Panc1 (cell line): ENCODE results near the gene RWDD1. TPM values are rescaled to one million over a fixed set of nuclear protein-coding genes. Genes with fewer than 3 reads are reported as not detected.
A peak's percentile ranks its signal among the peaks of the same experiment; 100 is the strongest.

Source experiments
- ATAC-seq: fragments of 200-7000 bp; cut with Tn5 transposase; 2 replicates; pipeline ENCODE4 v1.9.1; 2020; ENCODE audit warnings: mild to moderate bottlenecking, moderate library complexity
- BruUV-seq: library from RNA; stranded (reverse); fragments of 400-500 nt; replicated peaks from 2 replicates; lab custom pipeline; 2021; lab: Mats Ljungman, UMichigan
- CTCF ChIA-PET: fragments of 300-600 bp; sonication (Branson Sonifier 250); formaldehyde crosslinking; loops from one replicate; lab custom pipeline; 2022; ENCODE audit warnings: antibody characterized with exemption; lab: Charles Lee
- POLR2A ChIA-PET: fragments of 300-600 bp; sonication (Branson Sonifier 250); formaldehyde crosslinking; loops from one replicate; lab custom pipeline; 2022; ENCODE audit warnings: antibody characterized with exemption; lab: Charles Lee
- DNase-seq: peaks from one replicate; pipeline ENCODE4 v3.0.0-alpha.2; 2010; ENCODE audit warnings: low read depth, low spot score
- H3K27ac ChIP-seq: 2 replicates; pipeline ENCODE4 v1.5.1; 2011; ENCODE audit warnings: mild to moderate bottlenecking, low read length, inconsistent platforms
- H3K27me3 ChIP-seq: fragments of 200-500 bp; sonication (Bioruptor generic); 2 replicates; pipeline ENCODE4 v1.6.0; 2014; ENCODE audit warnings: low read length, inconsistent platforms; ENCODE audit not compliant: control insufficient read depth, insufficient read depth
- H3K36me3 ChIP-seq: fragments of 200-500 bp; sonication (Bioruptor generic); 2 replicates; pipeline ENCODE4 v1.5.1; 2014; ENCODE audit warnings: inconsistent platforms, mild to moderate bottlenecking, low read length, moderate library complexity; ENCODE audit not compliant: control insufficient read depth, insufficient read depth
- H3K4me1 ChIP-seq: 2 replicates; pipeline ENCODE4 v1.5.1; 2011; ENCODE audit warnings: inconsistent platforms, mild to moderate bottlenecking, low read length, moderate library complexity; ENCODE audit not compliant: control insufficient read depth, insufficient read depth
- H3K4me3 ChIP-seq, 2 experiments: 2 replicates each; pipeline ENCODE4 v1.5.1; 2011 to 2012; ENCODE audit warnings: low read depth in 2 of 2, low read length in 2 of 2, mild to moderate bottlenecking in 2 of 2, inconsistent platforms in 1 of 2, moderate library complexity in 1 of 2
- H3K9me3 ChIP-seq: fragments of 200-500 bp; sonication (Bioruptor generic); 2 replicates; pipeline ENCODE4 v1.5.1; 2014; ENCODE audit warnings: low read depth, mild to moderate bottlenecking, inconsistent platforms, low read length, moderate library complexity; ENCODE audit not compliant: control insufficient read depth, insufficient read depth
- POLR2AphosphoS5 ChIP-seq: IDR thresholded peaks from 2 replicates; pipeline ENCODE4 v1.6.1; 2012; ENCODE audit warnings: mild to moderate bottlenecking, low read depth, low read length, moderate library complexity
- SIN3A ChIP-seq: IDR thresholded peaks from 2 replicates; pipeline ENCODE4 v1.6.1; 2012; ENCODE audit warnings: low read depth, mild to moderate bottlenecking, low read length, moderate library complexity, borderline replicate concordance; ENCODE audit not compliant: insufficient read depth
- TCF7L2 ChIP-seq: IDR thresholded peaks from 2 replicates; pipeline ENCODE4 v1.6.1; 2011; ENCODE audit warnings: mild to moderate bottlenecking, low read depth, low read length, inconsistent platforms
- in situ Hi-C: cut with HindIII; loops from 2 replicates; pipeline ENCODE4 v1.10.0; 2016; ENCODE audit warnings: low sequenced_read_pairs, low pct_unique_long_range_greater_than_20kb
- intact Hi-C: fragments of 100-400 bp; cut with micrococcal nuclease; formaldehyde crosslinking; loops from one replicate; pipeline ENCODE4 v1.10.0; 2022; ENCODE audit not compliant: unreplicated experiment
- total RNA-seq: library from RNA; stranded (reverse); gene quantifications from one replicate; pipeline ENCODE4 v1.2.1, GENCODE V29; 2021; ENCODE audit not compliant: unreplicated experiment
- TF ChIP-seq, protein P1 (sequence below): fragments of 450-650 bp; IDR thresholded peaks from 2 replicates; pipeline ENCODE4 v1.5.1; 2017; ENCODE audit warnings: mild to moderate bottlenecking
- TF ChIP-seq, protein P2 (sequence below), 2 experiments: IDR thresholded peaks; 2 replicates each; pipeline ENCODE4 v1.6.1; 2011 to 2012; ENCODE audit warnings: low read depth in 2 of 2, control low read depth in 1 of 2, low read length in 1 of 2, mild to moderate bottlenecking in 1 of 2, moderate library complexity in 1 of 2; ENCODE audit not compliant: insufficient read depth in 1 of 2

Gene RWDD1
- total RNA-seq, 1 experiment from 2014 or later = 68.0 TPM

DNA sequence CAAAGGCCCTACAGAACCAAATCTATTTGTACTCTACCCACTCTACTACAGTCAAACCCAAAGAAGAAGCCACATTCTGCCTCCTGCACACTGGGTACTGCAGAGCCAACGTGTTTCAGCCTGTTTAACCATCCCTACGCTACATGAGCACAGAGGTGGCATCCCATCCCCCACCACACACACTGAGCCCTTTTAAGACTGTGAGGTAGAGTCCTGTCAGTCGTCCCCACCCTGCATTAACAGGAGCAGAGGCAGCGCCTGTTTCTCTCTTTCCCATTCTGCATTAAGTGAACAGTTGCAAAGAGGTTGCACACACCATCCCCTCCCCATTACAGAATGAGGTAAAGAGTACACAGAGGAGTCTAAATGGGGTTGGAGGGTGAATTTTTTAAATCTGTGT lies 39.8 kb downstream of the RWDD1 start:
- intact Hi-C loops = no loop called here
- ATAC-seq = no peak
- CTCF ChIA-PET = no interaction called here

DNA sequence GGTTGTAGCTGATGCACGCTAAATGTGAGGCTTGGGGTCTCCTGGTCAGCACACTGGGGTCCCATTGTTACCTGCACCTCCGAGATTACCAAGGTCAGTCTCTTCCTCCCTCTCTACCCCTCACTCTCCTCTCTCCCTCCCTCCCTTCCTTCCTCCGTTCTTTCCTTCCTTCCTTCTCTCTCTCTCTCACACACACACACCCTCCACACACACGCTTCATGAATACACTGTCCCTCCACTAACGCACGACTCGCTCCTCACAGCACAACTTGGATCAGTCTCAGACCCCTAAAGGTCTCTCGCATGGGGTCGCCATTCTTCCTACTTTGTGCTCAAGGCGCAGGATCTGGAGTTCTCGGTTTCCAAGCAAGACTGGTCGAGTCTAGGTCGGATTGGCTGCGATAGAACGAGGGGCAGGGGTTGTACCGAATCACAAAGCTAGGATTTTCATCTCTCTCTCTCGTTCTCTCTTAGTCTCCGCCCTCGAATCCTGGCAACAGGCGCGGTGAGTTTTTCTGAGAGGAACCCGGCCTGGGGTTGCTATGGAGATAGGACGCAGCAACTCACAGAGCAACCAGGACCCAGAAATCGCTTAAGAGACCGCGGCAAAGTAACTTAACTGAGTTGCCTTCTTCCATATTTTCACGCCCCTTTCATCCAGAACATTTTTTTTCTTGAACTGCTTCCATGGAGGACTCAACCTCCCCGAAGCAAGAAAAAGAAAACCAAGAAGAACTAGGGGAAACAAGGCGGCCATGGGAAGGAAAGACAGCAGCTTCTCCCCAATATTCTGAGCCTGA lies 44.8 kb downstream of the RWDD1 start, which contains the start of gene RSPH4A:
TSS of gene RSPH4A (plus strand) at position 543 of the 800 bp plus-strand sequence. CDS start at position 688, 145 bp downstream.
- in situ Hi-C loops = no loop called here
- H3K9me3 ChIP-seq = no peaks in the 10 kb centered on the region
- H3K36me3 ChIP-seq = no peaks in the 10 kb centered on the region
- ATAC-seq (peak; percentile 99), DNase-seq (peak; percentile 78)
- intact Hi-C loops = no loop called here
- H3K4me1 ChIP-seq = 0 out of 2 replicates have a peak, but pooled peaks cover 7% of the 10 kb centered on the region
- no TSS peak for BruUV-seq
- POLR2A ChIA-PET = interaction anchor here (0.6 to 1.0 kb wide), 4 partner anchors 12 to 521 kb away, joined by 3 read pairs; no protein-coding TSS in a partner anchor
- H3K27me3 ChIP-seq = peaks cover 22% of the 10 kb centered on the region
- CTCF ChIA-PET = interaction anchor here (0.5 kb wide), 1 partner anchor 279 kb away, joined by 5 read pairs; no protein-coding TSS in a partner anchor
- TF ChIP-seq, protein P1, sequence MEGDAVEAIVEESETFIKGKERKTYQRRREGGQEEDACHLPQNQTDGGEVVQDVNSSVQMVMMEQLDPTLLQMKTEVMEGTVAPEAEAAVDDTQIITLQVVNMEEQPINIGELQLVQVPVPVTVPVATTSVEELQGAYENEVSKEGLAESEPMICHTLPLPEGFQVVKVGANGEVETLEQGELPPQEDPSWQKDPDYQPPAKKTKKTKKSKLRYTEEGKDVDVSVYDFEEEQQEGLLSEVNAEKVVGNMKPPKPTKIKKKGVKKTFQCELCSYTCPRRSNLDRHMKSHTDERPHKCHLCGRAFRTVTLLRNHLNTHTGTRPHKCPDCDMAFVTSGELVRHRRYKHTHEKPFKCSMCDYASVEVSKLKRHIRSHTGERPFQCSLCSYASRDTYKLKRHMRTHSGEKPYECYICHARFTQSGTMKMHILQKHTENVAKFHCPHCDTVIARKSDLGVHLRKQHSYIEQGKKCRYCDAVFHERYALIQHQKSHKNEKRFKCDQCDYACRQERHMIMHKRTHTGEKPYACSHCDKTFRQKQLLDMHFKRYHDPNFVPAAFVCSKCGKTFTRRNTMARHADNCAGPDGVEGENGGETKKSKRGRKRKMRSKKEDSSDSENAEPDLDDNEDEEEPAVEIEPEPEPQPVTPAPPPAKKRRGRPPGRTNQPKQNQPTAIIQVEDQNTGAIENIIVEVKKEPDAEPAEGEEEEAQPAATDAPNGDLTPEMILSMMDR = peak; percentile 45
- TF ChIP-seq POLR2AphosphoS5 = no peak
- peak within 1 kb of the TSS; percentile 10 for H3K27ac ChIP-seq
- peak within 1 kb of the TSS; percentile 49 to 76 for H3K4me3 ChIP-seq

More for the DNA sequence above, 39.8 kb downstream of the RWDD1 start:
- Histone ChIP-seq H3K27me3 (peaks cover 10% of the 10 kb centered on the region; the same call in 1 of the 2 replicates), H3K9me3 (no peaks in the 10 kb centered on the region), H3K4me1 (no peaks in the 10 kb centered on the region), H3K4me3 (no peak overlapping the region), H3K27ac (no peak overlapping the region), H3K36me3 (no peaks in the 10 kb centered on the region)
- BruUV-seq = no TSS peak
- no peak for DNase-seq
- POLR2A ChIA-PET = no interaction called here
- in situ Hi-C loops = no loop called here
- TF ChIP-seq SIN3A (no peak), POLR2AphosphoS5 (no peak), TCF7L2 (no peak)
- TF ChIP-seq, protein P2, sequence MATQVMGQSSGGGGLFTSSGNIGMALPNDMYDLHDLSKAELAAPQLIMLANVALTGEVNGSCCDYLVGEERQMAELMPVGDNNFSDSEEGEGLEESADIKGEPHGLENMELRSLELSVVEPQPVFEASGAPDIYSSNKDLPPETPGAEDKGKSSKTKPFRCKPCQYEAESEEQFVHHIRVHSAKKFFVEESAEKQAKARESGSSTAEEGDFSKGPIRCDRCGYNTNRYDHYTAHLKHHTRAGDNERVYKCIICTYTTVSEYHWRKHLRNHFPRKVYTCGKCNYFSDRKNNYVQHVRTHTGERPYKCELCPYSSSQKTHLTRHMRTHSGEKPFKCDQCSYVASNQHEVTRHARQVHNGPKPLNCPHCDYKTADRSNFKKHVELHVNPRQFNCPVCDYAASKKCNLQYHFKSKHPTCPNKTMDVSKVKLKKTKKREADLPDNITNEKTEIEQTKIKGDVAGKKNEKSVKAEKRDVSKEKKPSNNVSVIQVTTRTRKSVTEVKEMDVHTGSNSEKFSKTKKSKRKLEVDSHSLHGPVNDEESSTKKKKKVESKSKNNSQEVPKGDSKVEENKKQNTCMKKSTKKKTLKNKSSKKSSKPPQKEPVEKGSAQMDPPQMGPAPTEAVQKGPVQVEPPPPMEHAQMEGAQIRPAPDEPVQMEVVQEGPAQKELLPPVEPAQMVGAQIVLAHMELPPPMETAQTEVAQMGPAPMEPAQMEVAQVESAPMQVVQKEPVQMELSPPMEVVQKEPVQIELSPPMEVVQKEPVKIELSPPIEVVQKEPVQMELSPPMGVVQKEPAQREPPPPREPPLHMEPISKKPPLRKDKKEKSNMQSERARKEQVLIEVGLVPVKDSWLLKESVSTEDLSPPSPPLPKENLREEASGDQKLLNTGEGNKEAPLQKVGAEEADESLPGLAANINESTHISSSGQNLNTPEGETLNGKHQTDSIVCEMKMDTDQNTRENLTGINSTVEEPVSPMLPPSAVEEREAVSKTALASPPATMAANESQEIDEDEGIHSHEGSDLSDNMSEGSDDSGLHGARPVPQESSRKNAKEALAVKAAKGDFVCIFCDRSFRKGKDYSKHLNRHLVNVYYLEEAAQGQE (IDR thresholded peaks at IDR 0.05; ENCODE audit: insufficient read depth in 1 of 2, low read depth in 2 of 2, low read length in 1 of 2) = no peak
- TF ChIP-seq, protein P1 = no peak
